NCI-H446 treated with DMSO at 0.1 percent for 48 hours (cell line): ENCODE data around the gene HK2.
"Not testable (repeated sequence)": the region's sequence is repeated elsewhere in the genome, so short reads cannot be mapped to it uniquely, and the experiment has no call there.

Source experiments
- DNase-seq: peaks from one replicate; lab custom pipeline; 2025; lab: John Stamatoyannopoulos, UW

HK2 gene

GRCh38 chr2:74833418-74834233 is at the start of gene HK2:
HK2 (plus strand) TSS chr2:74834127; CDS start chr2:74834581, 454 bp downstream.
- peak; percentile 76 for DNase-seq

DNA sequence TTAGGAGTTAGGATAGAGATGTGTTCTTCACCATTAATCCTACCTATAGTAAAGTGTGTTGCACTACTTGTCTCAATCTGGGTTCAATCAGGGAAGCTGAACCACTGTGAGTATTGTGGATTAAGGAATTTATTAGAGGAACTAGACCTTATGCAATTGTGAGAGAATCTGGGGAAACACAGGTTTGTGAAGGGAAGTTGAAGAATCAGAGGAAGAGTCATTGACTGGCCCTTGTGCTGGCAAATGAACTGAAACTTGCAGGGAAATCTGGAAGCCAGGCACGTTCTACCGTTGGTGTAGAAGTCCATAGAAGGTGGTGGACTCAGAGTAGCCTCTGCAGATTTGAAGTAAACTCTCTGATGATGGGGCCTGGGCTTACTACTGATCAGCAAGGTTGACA is 44.7 kb upstream of the HK2 start:
- no peak for DNase-seq

DNA sequence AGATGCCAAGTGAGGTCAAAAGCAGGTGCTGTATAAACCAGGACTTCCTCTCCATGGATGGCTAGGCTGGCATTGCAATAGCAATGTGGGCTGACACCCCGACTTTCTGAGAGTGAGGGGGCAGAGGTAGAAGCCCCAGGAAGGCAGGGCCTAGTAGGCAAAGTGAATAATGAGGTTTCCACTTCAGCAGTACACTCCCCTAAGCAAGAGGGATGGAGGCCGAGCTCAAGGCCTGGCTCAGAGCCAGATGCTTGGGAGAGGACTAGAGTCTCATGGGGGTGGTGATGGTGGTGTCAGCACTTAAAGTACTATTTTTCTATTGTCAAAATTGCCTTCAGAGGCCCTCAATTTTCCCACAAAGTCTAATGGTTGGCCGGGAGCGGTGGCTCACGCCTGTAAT is 41.6 kb upstream of the HK2 start:
- DNase-seq, result no peak

- not testable (repeated sequence) for DNase-seq
These were observed 39.0 kb upstream of the HK2 start for GRCh38 chr2:74794878-74795277.

GRCh38 chr2:74806355-74806839 is 27.5 kb upstream of the HK2 start:
- no peak for DNase-seq

- no peak for DNase-seq
These were observed 27.0 kb upstream of the HK2 start for GRCh38 chr2:74806920-74807319.

DNA sequence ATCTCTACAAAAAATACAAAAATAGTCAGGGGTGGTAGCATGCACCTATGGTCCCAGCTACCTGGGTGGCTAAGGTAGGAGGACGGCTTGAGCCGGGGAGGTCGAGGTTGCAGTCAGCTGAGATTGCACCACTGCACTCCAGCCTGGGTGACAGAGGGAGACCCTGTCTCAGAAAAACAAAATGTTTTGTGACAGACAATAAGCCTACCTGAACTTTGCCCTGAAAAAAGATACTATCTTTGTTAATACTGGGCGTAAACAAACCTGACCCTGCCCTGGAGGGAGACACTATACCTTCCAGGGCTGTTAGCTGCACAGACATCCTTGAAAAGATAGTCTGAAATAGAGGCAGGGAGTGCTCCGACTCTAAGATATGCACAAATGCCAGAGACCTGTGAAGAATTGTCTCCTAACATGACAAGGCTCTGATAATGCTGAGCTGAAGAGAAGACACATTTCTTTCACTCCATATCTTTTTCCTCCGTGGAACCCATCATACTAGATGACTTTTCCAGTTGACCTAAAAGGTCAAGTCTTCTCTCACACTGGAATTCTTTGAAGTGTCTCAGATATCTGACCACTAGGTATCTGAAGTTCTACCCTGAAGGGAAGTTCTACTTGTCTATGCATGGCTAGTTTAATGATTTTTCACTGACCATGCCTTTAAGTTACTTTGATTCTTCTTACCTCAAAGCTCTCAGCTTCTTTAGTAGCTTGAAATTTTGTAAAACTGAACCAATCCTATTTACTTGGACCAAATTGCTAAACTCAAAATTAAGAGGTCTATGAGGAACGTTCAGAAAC is 20.9 kb upstream of the HK2 start:
- no peak for DNase-seq

GRCh38 chr2:74814102-74814501 is 19.8 kb upstream of the HK2 start:
- DNase-seq, result no peak

DNA sequence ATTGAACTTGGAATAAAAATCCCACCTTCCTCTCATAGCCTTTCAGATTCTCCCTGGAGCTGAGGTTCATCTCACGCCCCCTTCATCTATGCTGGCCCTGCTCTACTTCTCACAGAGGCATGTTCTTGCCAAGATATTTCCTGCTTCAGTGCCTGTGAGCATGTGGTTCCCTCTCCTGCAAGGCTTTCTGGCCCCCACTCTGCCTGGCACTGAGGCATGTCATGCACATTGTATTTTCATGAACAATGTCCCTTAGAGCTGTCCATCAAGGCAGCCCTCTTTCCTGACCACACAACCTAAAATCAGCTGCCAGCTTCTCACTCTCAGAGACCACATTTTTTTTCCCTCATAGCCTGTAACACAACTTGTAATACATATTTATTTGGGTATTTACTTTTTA is 18.0 kb upstream of the HK2 start:
- DNase-seq, result peak; percentile 31

- DNase-seq, result no peak
These were observed 17.2 kb upstream of the HK2 start for GRCh38 chr2:74816540-74817303.

DNA sequence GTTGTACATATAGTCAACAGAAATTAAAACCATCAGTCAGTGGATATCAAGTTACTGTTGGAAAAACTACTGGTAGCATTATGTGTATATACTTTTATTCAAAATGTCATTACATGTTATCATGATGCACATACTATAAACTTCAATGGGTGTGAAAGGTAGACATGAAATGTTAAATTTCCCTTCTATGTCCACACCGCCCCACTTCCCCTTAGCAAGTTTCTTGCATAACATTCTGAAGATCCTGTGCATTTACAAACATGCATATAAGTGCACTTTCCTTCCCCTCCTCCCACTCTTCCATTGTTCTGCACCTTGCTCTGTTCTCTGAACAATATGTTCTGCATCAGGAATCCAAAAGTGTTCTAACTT is 16.6 kb upstream of the HK2 start:
- DNase-seq, result no peak

GRCh38 chr2:74819702-74820101 is 14.2 kb upstream of the HK2 start:
- no peak for DNase-seq

- DNase-seq, result no peak
These were observed 12.5 kb upstream of the HK2 start for GRCh38 chr2:74821177-74822126.

- peak; percentile 82 for DNase-seq
These were observed 11.0 kb upstream of the HK2 start for GRCh38 chr2:74822771-74823566.

- DNase-seq, result no peak
These were observed 9.2 kb upstream of the HK2 start for GRCh38 chr2:74824679-74825078.

GRCh38 chr2:74828543-74828942 is 5.4 kb upstream of the HK2 start:
- no peak for DNase-seq

DNA sequence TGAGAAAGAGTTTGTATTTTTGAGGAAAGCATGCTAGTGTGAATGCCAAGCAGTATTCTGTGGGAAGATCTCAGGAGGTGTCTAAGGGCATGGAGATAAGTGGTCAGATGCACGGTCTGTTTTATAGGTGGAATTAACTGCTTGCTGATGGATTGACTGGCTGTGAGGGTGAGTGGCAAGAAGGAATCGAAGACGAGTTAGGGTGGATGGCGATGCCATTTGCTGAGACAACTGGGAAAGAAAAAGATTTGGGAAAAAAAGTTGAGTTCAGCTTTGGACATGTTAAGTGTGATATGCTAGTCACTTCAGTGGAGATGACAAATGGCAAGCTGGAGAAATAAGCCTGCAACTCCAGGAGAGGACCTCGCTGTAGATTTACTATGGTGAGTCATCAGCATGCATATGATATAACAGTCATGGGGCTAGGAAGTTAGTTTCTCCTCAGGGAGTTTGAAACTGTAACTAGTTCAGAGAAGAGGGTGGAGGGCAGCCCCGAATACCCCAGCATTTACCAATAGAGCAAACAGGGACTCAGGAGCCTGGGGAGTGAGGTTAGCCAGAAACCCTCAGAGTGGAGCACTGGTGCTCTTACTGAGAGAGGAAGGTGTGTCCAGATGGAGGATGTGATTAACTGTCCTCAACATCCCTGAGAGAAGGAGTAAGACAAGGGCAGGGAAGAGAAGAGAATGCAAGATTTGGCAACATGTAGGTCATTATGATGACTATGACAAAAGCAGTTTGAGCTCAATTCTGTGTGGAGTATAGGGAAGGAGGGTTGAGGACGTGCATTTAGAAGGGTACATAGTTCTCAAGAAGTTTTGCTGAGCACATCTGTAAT is 2.0 kb upstream of the HK2 start:
- DNase-seq, result no peak

DNA sequence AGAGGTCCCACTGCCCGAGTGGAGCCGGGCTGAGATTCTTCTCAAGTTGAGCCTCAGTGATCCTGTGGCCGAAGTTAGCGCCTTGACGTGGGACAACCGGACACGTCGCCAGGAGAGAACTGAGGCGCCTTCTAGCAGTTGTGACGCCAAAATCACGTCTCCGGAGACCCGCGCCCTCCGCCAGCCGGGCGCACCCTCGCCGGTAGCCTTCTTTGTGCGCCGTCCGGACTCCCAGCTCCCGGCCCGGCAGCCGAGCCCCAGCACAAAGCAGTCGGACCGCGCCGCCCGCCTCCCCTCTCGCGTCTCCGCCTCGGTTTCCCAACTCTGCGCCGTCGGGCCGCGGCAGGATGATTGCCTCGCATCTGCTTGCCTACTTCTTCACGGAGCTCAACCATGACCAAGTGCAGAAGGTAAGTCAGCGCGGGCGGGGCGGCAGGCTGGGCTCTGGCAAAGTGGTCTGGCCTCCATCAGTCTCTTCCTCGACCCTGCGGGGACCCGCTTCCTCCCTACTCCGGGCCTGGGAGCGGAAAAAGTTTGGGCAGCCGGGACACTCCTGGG is 386 bp downstream of the HK2 start:
- not testable (repeated sequence) for DNase-seq
